Hepatocyte (in vitro differentiated cells): Measurements from ENCODE around the gene SLC12A6. TPM values are rescaled to one million over a fixed set of nuclear protein-coding genes. Genes with fewer than 3 reads are reported as not detected.

ENCODE experiments used
- DNase-seq: peaks from one replicate; pipeline ENCODE4 v3.0.0-alpha.2; 2016; ENCODE audit warnings: low spot score
- H2AFZ ChIP-seq: fragments of 200-600 bp; sonication (generic); 2 replicates; pipeline ENCODE4 v1.6.0; 2016; ENCODE audit warnings: antibody characterized with exemption, mild to moderate bottlenecking
- H3K27ac ChIP-seq: fragments of 200-600 bp; sonication (generic); 2 replicates; pipeline ENCODE4 v1.5.1; 2016; ENCODE audit warnings: mild to moderate bottlenecking
- H3K27me3 ChIP-seq: fragments of 200-600 bp; sonication (generic); 2 replicates; pipeline ENCODE4 v1.6.1; 2016
- H3K36me3 ChIP-seq: fragments of 200-600 bp; sonication (generic); replicated peaks from 2 replicates; pipeline ENCODE4 v1.5.1; 2016; ENCODE audit warnings: low read depth; ENCODE audit not compliant: insufficient read depth
- H3K4me1 ChIP-seq: fragments of 200-600 bp; sonication (generic); 2 replicates; pipeline ENCODE4 v1.5.1; 2016; ENCODE audit warnings: mild to moderate bottlenecking, moderate library complexity; ENCODE audit not compliant: insufficient read depth
- H3K4me2 ChIP-seq: fragments of 200-600 bp; sonication (generic); 2 replicates; pipeline ENCODE4 v1.6.0; 2016
- H3K4me3 ChIP-seq: fragments of 200-600 bp; sonication (generic); 2 replicates; pipeline ENCODE4 v1.5.1; 2016; ENCODE audit warnings: mild to moderate bottlenecking
- H3K79me2 ChIP-seq: fragments of 200-600 bp; sonication (generic); 2 replicates; pipeline ENCODE4 v1.6.0; 2017; ENCODE audit warnings: mild to moderate bottlenecking
- H3K9me2 ChIP-seq: fragments of 200-600 bp; sonication (generic); replicated peaks from 2 replicates; pipeline ENCODE4 v1.6.0; 2017; ENCODE audit warnings: mild to moderate bottlenecking; ENCODE audit not compliant: insufficient read depth
- H3K9me3 ChIP-seq: fragments of 200-600 bp; sonication (generic); 2 replicates; pipeline ENCODE4 v1.5.1; 2016; ENCODE audit warnings: low read depth, mild to moderate bottlenecking
- H4K20me1 ChIP-seq: fragments of 200-600 bp; sonication (generic); 2 replicates; pipeline ENCODE4 v1.6.0; 2016; ENCODE audit warnings: mild to moderate bottlenecking; ENCODE audit not compliant: insufficient read depth, poor library complexity, severe bottlenecking
- CTCF ChIP-seq: fragments of 200-600 bp; sonication (generic); IDR thresholded peaks from 2 replicates; pipeline ENCODE4 v1.5.1; 2016; ENCODE audit warnings: antibody characterized with exemption, mild to moderate bottlenecking; ENCODE audit not compliant: poor library complexity
- EZH2 ChIP-seq: fragments of 200-600 bp; sonication (generic); IDR thresholded peaks from 2 replicates; pipeline ENCODE4 v1.6.1; 2016; ENCODE audit warnings: antibody characterized with exemption, mild to moderate bottlenecking, borderline replicate concordance
- EZH2phosphoT487 ChIP-seq: fragments of 200-600 bp; sonication (generic); IDR thresholded peaks from one replicate; pipeline ENCODE4 v1.6.1; 2018; ENCODE audit warnings: antibody characterized with exemption, mild to moderate bottlenecking, low read depth, moderate library complexity; ENCODE audit not compliant: unreplicated experiment, severe bottlenecking
- WGBS: methylation state at CpG from one replicate; pipeline ENCODE4 v1.1.6; 2016; ENCODE audit warnings: low lambda C conversion rate; ENCODE audit errors: missing lambda C conversion rate; 5-methylcytosine and 5-hydroxymethylcytosine counted together
- polyA plus RNA-seq: library from polyadenylated mRNA; unstranded; fragments of >200 nt; fragmentation: Nextera tagmentation; extraction: Ambion mirVana; gene quantifications from 2 replicates; pipeline ENCODE4 v1.2.1, GENCODE V29; 2016
- total RNA-seq: library from RNA; depleted of rRNA; stranded (reverse); fragments of >200 nt; gene quantifications from 2 replicates; pipeline ENCODE4 v1.2.3, GENCODE V29; 2014

Gene SLC12A6
- total and polyA plus RNA-seq, 2 experiments from 2014 or later = 7.4 to 13.1 TPM

- no peak overlapping the region for H3K4me3 ChIP-seq
- no peak overlapping the region for H3K4me2 ChIP-seq
- H3K4me1 ChIP-seq = no peaks in the 10 kb centered on the region
- H3K27ac ChIP-seq = no peak overlapping the region
- H3K9me3 ChIP-seq = no peaks in the 10 kb centered on the region
- H3K36me3 ChIP-seq = no peaks in the 10 kb centered on the region
- H3K27me3 ChIP-seq = no peaks in the 10 kb centered on the region
- no peak for TF ChIP-seq CTCF
- no peaks in the 10 kb centered on the region for H3K79me2 ChIP-seq
- no peak for DNase-seq
- no peaks in the 10 kb centered on the region for H3K9me2 ChIP-seq
- no peak overlapping the region for H2AFZ ChIP-seq
- no peaks in the 10 kb centered on the region for H4K20me1 ChIP-seq
- WGBS = 68% methylated on average over 1 of the region's 1 CpG
Observed at GRCh38 chr15:34275721-34276120, 61.9 kb downstream of the SLC12A6 start.

- Histone ChIP-seq H3K27ac (no peak overlapping the region), H3K4me2 (no peak overlapping the region), H4K20me1 (no peaks in the 10 kb centered on the region), H3K36me3 (no peaks in the 10 kb centered on the region), H3K79me2 (no peaks in the 10 kb centered on the region), H3K27me3 (no peaks in the 10 kb centered on the region), H3K4me3 (no peak overlapping the region), H2AFZ (no peak overlapping the region), H3K9me3 (no peaks in the 10 kb centered on the region), H3K9me2 (no peaks in the 10 kb centered on the region), H3K4me1 (no peaks in the 10 kb centered on the region)
- TF ChIP-seq EZH2phosphoT487 (no peak), EZH2 (no peak), CTCF (no peak)
- DNase-seq = no peak
Observed at GRCh38 chr15:34275154-34275553, 62.4 kb downstream of the SLC12A6 start.

GRCh38 chr15:34271493-34271892 lies 66.1 kb downstream of the SLC12A6 start:
- Histone ChIP-seq H3K79me2 (no peaks in the 10 kb centered on the region), H3K4me3 (no peak overlapping the region), H3K4me2 (no peak overlapping the region), H3K27ac (no peak overlapping the region), H3K27me3 (no peaks in the 10 kb centered on the region), H2AFZ (no peak overlapping the region), H3K4me1 (no peaks in the 10 kb centered on the region), H4K20me1 (no peaks in the 10 kb centered on the region), H3K9me2 (no peaks in the 10 kb centered on the region), H3K36me3 (no peaks in the 10 kb centered on the region), H3K9me3 (no peaks in the 10 kb centered on the region)
- 73% methylated on average over 3 of the region's 3 CpGs for WGBS
- DNase-seq = peak; percentile 21
- TF ChIP-seq CTCF (no peak), EZH2phosphoT487 (no peak), EZH2 (no peak)

GRCh38 chr15:34266751-34267150 lies 70.8 kb downstream of the SLC12A6 start:
- H3K4me3 ChIP-seq = no peak overlapping the region
- H3K9me2 ChIP-seq = no peaks in the 10 kb centered on the region
- H3K27me3 ChIP-seq = no peaks in the 10 kb centered on the region
- no peaks in the 10 kb centered on the region for H3K36me3 ChIP-seq
- DNase-seq = no peak
- H3K27ac ChIP-seq = no peak overlapping the region
- no peaks in the 10 kb centered on the region for H3K79me2 ChIP-seq
- no peaks in the 10 kb centered on the region for H4K20me1 ChIP-seq
- no peak overlapping the region for H2AFZ ChIP-seq
- H3K4me2 ChIP-seq = no peak overlapping the region
- H3K4me1 ChIP-seq = no peaks in the 10 kb centered on the region
- TF ChIP-seq EZH2 = no peak
- TF ChIP-seq CTCF = no peak
- TF ChIP-seq EZH2phosphoT487 = no peak
- no peaks in the 10 kb centered on the region for H3K9me3 ChIP-seq
